Measurements from ENCODE around the gene FMO4. TPM values are rescaled to one million over a fixed set of nuclear protein-coding genes. Genes with fewer than 3 reads are reported as not detected.
"Not testable (repeated sequence)": the region's sequence is repeated elsewhere in the genome, so short reads cannot be mapped to it uniquely, and the experiment has no call there.

FMO4 gene
- total RNA-seq, 2 experiments from 2014 or later: 1.6 to 2.5 TPM

- peaks cover 3% of the 10 kb centered on the region for H3K4me1 Mint-ChIP-seq (ENCODE audit: low read depth)
- no peak for DNase-seq
- ATAC-seq: no peak
- H3K27me3 Mint-ChIP-seq: peaks cover 15% of the 10 kb centered on the region
- H3K9me3 Mint-ChIP-seq: no peaks in the 10 kb centered on the region
- no peak for TF ChIP-seq CTCF (IDR thresholded peaks at IDR 0.05)
- H3K27ac Mint-ChIP-seq: no peak overlapping the region
- ChIA-PET POLR2A (no interaction called here), CTCF (no interaction called here)
- H3K36me3 Mint-ChIP-seq (ENCODE audit: low read depth): no peaks in the 10 kb centered on the region
- intact Hi-C loops (cut with micrococcal nuclease): no loop called here
- no peak overlapping the region for H3K4me3 Mint-ChIP-seq
These were observed 23.4 kb upstream of the FMO4 start for GRCh38 chr1:171290621-171291020.

- Mint-ChIP-seq H3K9me3 (no peaks in the 10 kb centered on the region), H3K4me1 (ENCODE audit: low read depth) (no peaks in the 10 kb centered on the region), H3K27me3 (peaks cover 16% of the 10 kb centered on the region), H3K4me3 (no peak overlapping the region), H3K27ac (no peak overlapping the region), H3K36me3 (ENCODE audit: low read depth) (no peaks in the 10 kb centered on the region)
- no peak for DNase-seq
- no peak for TF ChIP-seq CTCF (IDR thresholded peaks at IDR 0.05)
- CTCF ChIA-PET: interaction anchor here (3.1 kb wide), 1 partner anchor 21 kb away, joined by 13 read pairs; the partner anchor contains the start of gene FMO4
- intact Hi-C loops (cut with micrococcal nuclease): no loop called here
- no peak for ATAC-seq
- POLR2A ChIA-PET: no interaction called here
These were observed 21.2 kb upstream of the FMO4 start for GRCh38 chr1:171292799-171293198.

GRCh38 chr1:171295383-171295782 lies 18.6 kb upstream of the FMO4 start:
- H3K9me3 Mint-ChIP-seq: peaks cover 11% of the 10 kb centered on the region
- H3K27ac Mint-ChIP-seq; DNase-seq; intact Hi-C loops (cut with micrococcal nuclease); H3K4me3 Mint-ChIP-seq; POLR2A ChIA-PET; H3K36me3 Mint-ChIP-seq (ENCODE audit: low read depth); H3K4me1 Mint-ChIP-seq (ENCODE audit: low read depth); ATAC-seq: not testable (repeated sequence)
- H3K27me3 Mint-ChIP-seq: peaks cover 16% of the 10 kb centered on the region
- CTCF ChIA-PET: interaction anchor here (0.6 to 3.1 kb wide), 2 partner anchors 18 to 116 kb away, joined by 4 to 13 read pairs; partner anchors contain the start of gene FMO4

- POLR2A ChIA-PET: no interaction called here
- intact Hi-C loops (cut with micrococcal nuclease): no loop called here
- ATAC-seq: no peak
These were observed 18.2 kb upstream of the FMO4 start for GRCh38 chr1:171295821-171296220.

GRCh38 chr1:171296897-171297296 lies 17.1 kb upstream of the FMO4 start:
- H3K9me3 Mint-ChIP-seq: peaks cover 15% of the 10 kb centered on the region
- TF ChIP-seq CTCF (IDR thresholded peaks at IDR 0.05): no peak
- H3K27ac Mint-ChIP-seq: no peak overlapping the region
- H3K36me3 Mint-ChIP-seq (ENCODE audit: low read depth): peaks cover 2% of the 10 kb centered on the region
- no peak for DNase-seq
- no peak overlapping the region for H3K4me3 Mint-ChIP-seq
- intact Hi-C loops (cut with micrococcal nuclease): no loop called here
- CTCF ChIA-PET: interaction anchor here (1.4 kb wide), 1 partner anchor 17 kb away, joined by 7 read pairs; the partner anchor contains the start of gene FMO4
- peaks cover 17% of the 10 kb centered on the region for H3K27me3 Mint-ChIP-seq
- ATAC-seq: no peak
- no peaks in the 10 kb centered on the region for H3K4me1 Mint-ChIP-seq (ENCODE audit: low read depth)
- POLR2A ChIA-PET: no interaction called here

More at GRCh38 chr1:171295821-171296220, 18.2 kb upstream of the FMO4 start:
- no peak overlapping the region for H3K4me3 Mint-ChIP-seq
- H3K27me3 Mint-ChIP-seq: peaks cover 16% of the 10 kb centered on the region
- DNase-seq: no peak
- peaks cover under 1% of the 10 kb centered on the region for H3K36me3 Mint-ChIP-seq (ENCODE audit: low read depth)
- peaks cover 11% of the 10 kb centered on the region for H3K9me3 Mint-ChIP-seq
- TF ChIP-seq CTCF (IDR thresholded peaks at IDR 0.05): no peak
- CTCF ChIA-PET: interaction anchor here (0.6 to 3.1 kb wide), 2 partner anchors 18 to 116 kb away, joined by 4 to 13 read pairs; partner anchors contain the start of gene FMO4
- no peak overlapping the region for H3K27ac Mint-ChIP-seq
- H3K4me1 Mint-ChIP-seq (ENCODE audit: low read depth): no peaks in the 10 kb centered on the region
